Measurements from ENCODE around the gene CRACDL.

DNA sequence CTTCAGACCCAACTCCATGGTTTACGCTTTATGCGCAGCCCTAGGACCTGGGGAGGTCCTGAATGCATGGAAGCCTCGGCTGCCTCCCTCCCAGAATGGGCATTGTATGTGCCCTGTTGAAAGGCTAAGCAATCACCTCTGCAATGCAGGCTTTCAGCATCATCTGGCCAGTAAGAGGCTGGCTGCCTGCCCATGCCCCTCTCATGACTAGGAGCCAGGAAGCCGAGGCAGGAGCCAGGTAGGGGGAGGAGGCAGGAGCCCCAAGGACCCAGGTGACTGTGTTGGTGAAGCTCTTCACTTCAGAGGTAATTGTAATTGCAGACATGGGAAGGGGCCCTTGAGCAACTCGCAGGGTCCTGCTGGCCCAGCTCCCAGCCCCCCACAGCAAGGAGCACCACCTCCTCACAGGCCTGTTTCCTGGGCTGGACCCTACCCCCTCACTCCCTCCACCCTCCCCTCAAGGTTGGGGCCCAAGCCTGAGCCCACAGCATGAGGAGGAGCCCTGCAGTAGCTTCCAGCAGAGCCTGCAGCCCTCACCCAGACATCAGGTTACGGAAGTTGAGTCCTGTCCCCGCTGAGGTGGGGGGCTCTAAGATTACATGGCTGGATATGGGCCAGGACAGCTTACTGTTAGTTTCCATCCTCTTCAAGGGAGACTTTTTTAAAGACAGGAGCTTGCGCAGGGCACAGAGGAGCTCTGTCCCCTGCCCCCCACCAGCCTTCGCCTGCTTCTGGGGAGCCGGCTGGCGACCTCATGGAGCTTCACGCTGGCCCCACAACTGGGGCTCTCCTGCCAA, 21.9 kb downstream of the CRACDL start:
- TF ChIP-seq ZC3H10 (CRISPR knock-in tag; IDR thresholded peaks at IDR 0.05) = no peak
- no peak for TF ChIP-seq PPARA (CRISPR knock-in tag; IDR thresholded peaks at IDR 0.05; ENCODE audit: borderline replicate concordance)

All from SK-N-SH treated with all-trans-retinoic acid at 6 μM for 48 hours (cell line).